Measurements from ENCODE around the gene STK39.
"Not testable (repeated sequence)": the region's sequence is repeated elsewhere in the genome, so short reads cannot be mapped to it uniquely, and the experiment has no call there.

STK39 gene

GRCh38 chr2:168047091-168047690 is 200.2 kb downstream of the STK39 start:
- DNase-seq (ENCODE audit: low spot score): no peak

- no peak for DNase-seq (ENCODE audit: low spot score)
These were observed 202.8 kb downstream of the STK39 start for GRCh38 chr2:168044579-168044978.

GRCh38 chr2:168044176-168044575 is 203.2 kb downstream of the STK39 start:
- no peak for DNase-seq (ENCODE audit: low spot score)

- DNase-seq (ENCODE audit: low spot score): not testable (repeated sequence)
These were observed 205.1 kb downstream of the STK39 start for GRCh38 chr2:168042127-168042824.

GRCh38 chr2:168039881-168040280 is 207.5 kb downstream of the STK39 start:
- no peak for DNase-seq (ENCODE audit: low spot score)

- DNase-seq (ENCODE audit: low spot score): no peak
These were observed 209.6 kb downstream of the STK39 start for GRCh38 chr2:168037778-168038177.

- no peak for DNase-seq (ENCODE audit: low spot score)
These were observed 211.9 kb downstream of the STK39 start for GRCh38 chr2:168035458-168035857.

- DNase-seq (ENCODE audit: low spot score): no peak
These were observed 212.8 kb downstream of the STK39 start for GRCh38 chr2:168034616-168035015.

GRCh38 chr2:168033966-168034365 is 213.4 kb downstream of the STK39 start:
- no peak for DNase-seq (ENCODE audit: low spot score)

- no peak for DNase-seq (ENCODE audit: low spot score)
These were observed 215.3 kb downstream of the STK39 start for GRCh38 chr2:168032091-168032490.

- DNase-seq (ENCODE audit: low spot score): no peak
These were observed 216.4 kb downstream of the STK39 start for GRCh38 chr2:168030862-168031624.

- DNase-seq (ENCODE audit: low spot score): no peak
These were observed 218.3 kb downstream of the STK39 start for GRCh38 chr2:168029071-168029470.

GRCh38 chr2:168028362-168028761 is 219.0 kb downstream of the STK39 start:
- DNase-seq (ENCODE audit: low spot score): no peak

- no peak for DNase-seq (ENCODE audit: low spot score)
These were observed 221.8 kb downstream of the STK39 start for GRCh38 chr2:168025487-168026202.

GRCh38 chr2:168024459-168024858 is 222.9 kb downstream of the STK39 start:
- no peak for DNase-seq (ENCODE audit: low spot score)

GRCh38 chr2:168021800-168022587 is 225.4 kb downstream of the STK39 start:
- no peak for DNase-seq (ENCODE audit: low spot score)

GRCh38 chr2:168015274-168015953 is 232.0 kb downstream of the STK39 start:
- DNase-seq (ENCODE audit: low spot score): no peak

- DNase-seq (ENCODE audit: low spot score): no peak
These were observed 237.5 kb downstream of the STK39 start for GRCh38 chr2:168009900-168010299.

GRCh38 chr2:168008646-168009195 is 238.7 kb downstream of the STK39 start:
- DNase-seq (ENCODE audit: low spot score): no peak

GRCh38 chr2:168006498-168006897 is 240.9 kb downstream of the STK39 start:
- DNase-seq (ENCODE audit: low spot score): no peak

GRCh38 chr2:168005586-168005985 is 241.8 kb downstream of the STK39 start:
- no peak for DNase-seq (ENCODE audit: low spot score)

All from kidney capillary endothelial cell (primary cell).